ENCODE measurements around the gene PRR22. TPM values are rescaled to one million over a fixed set of nuclear protein-coding genes. Genes with fewer than 3 reads are reported as not detected.

Gene PRR22
- total RNA-seq (ENCODE audit: low replicate concordance), result 0.09 and 1.1 TPM in 2 replicates

DNA sequence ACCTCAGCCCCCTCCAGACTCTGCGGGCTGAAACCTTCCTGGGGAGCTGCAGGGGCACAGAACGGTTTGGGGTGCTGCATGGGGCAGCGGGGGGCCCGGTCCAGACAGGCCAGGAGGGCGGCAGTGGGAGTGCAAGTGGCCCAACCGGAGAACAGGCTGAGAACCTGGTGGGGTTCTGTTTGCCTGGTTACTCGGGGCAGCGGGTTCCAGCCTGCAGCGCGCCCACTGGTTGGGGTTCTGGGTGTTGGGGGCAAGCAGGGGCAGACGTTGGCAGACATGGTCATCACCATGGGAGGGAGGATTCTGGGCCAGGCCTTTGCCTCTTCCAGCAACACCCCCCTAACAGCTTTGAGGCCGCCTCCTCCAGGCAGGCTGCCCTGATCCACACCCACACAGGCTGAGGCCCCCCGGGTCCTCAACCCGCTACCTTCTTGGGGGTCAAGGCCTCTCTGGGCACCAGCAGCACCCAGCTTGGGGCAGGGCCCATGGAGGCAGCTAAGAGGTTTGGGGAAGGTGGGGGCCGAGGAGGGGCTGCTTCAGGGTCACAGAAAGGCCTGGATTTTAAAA lies at the start of gene PRR22:
PRR22 (minus strand) TSS at position 166 of the 567 bp plus-strand sequence; CDS start at position 80, 86 bp downstream.
- no peak within 1 kb of the TSS for H3K4me3 ChIP-seq (ENCODE audit: low read depth, low read length)
- TF ChIP-seq, protein P1, sequence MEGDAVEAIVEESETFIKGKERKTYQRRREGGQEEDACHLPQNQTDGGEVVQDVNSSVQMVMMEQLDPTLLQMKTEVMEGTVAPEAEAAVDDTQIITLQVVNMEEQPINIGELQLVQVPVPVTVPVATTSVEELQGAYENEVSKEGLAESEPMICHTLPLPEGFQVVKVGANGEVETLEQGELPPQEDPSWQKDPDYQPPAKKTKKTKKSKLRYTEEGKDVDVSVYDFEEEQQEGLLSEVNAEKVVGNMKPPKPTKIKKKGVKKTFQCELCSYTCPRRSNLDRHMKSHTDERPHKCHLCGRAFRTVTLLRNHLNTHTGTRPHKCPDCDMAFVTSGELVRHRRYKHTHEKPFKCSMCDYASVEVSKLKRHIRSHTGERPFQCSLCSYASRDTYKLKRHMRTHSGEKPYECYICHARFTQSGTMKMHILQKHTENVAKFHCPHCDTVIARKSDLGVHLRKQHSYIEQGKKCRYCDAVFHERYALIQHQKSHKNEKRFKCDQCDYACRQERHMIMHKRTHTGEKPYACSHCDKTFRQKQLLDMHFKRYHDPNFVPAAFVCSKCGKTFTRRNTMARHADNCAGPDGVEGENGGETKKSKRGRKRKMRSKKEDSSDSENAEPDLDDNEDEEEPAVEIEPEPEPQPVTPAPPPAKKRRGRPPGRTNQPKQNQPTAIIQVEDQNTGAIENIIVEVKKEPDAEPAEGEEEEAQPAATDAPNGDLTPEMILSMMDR (IDR thresholded peaks at IDR 0.05; ENCODE audit: insufficient read depth, low read length), result no peak
- DNase-seq (ENCODE audit: low read depth), result no peak

GRCh38 chr19:5832527-5833216 lies 48.1 kb upstream of the PRR22 start:
- no peak overlapping the region for H3K4me3 ChIP-seq (ENCODE audit: low read depth, low read length)
- TF ChIP-seq, protein P1 (IDR thresholded peaks at IDR 0.05; ENCODE audit: insufficient read depth, low read length), result no peak
- DNase-seq (ENCODE audit: low read depth), result no peak

- no peak overlapping the region for H3K4me3 ChIP-seq (ENCODE audit: low read depth, low read length)
- TF ChIP-seq, protein P1 (IDR thresholded peaks at IDR 0.05; ENCODE audit: insufficient read depth, low read length), result no peak
- no peak for DNase-seq (ENCODE audit: low read depth)
These were observed 47.5 kb upstream of the PRR22 start for GRCh38 chr19:5832061-5832460.

- TF ChIP-seq, protein P1 (IDR thresholded peaks at IDR 0.05; ENCODE audit: insufficient read depth, low read length), result no peak
- H3K4me3 ChIP-seq (ENCODE audit: low read depth, low read length), result no peak overlapping the region
- no peak for DNase-seq (ENCODE audit: low read depth)
These were observed 46.6 kb upstream of the PRR22 start for GRCh38 chr19:5831159-5831558.

- TF ChIP-seq, protein P1 (IDR thresholded peaks at IDR 0.05; ENCODE audit: insufficient read depth, low read length), result no peak
- DNase-seq (ENCODE audit: low read depth), result no peak
- no peak overlapping the region for H3K4me3 ChIP-seq (ENCODE audit: low read depth, low read length)
These were observed 45.2 kb upstream of the PRR22 start for GRCh38 chr19:5829567-5830310.

DNA sequence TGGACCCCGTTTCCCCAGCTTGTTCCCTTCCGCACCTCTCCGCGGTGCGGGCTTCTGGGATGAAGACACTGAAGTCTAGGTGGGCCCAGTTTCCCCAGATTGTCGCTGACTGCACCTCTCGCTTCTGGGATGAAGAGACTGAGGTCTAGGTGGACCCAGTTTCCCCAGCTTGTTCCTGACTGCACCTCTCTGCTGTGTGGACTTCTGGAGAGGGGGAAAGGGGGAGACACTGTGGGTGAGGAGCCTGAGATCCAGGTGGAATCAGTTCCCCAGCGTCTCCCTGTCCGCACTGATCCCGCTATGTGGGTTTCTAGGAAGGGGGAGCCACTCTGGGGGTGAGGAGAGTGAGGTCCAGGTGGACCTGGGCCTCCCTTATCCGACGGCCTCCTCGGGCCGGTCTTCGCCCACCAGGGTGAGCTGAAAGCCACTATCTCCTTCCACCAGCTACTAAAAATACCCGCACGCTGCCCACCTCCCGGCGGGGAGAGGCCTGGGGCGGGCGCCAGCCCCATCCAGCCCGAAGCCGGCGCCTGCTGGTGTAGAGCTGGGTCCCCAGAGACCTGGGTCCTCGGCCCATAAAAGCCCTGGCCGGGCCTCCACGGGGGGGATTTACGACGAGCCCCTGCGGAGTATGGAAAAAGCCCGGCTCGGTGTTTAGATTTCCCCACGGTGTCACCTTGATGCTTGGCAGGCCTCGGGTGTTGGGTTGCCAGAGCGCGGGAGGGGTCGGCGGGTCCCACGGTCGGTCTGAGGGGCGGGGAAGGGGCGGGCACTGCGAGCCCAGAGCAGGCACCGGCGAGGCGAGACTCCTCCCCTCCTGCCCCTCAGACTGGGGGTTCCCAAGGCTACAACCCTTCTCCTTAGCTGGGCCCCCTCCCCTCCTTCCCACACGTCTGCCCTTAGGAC lies 44.4 kb upstream of the PRR22 start:
- H3K4me3 ChIP-seq (ENCODE audit: low read depth, low read length), result peak overlapping the region; percentile 75
- TF ChIP-seq, protein P1 (IDR thresholded peaks at IDR 0.05; ENCODE audit: insufficient read depth, low read length), result no peak
- DNase-seq (ENCODE audit: low read depth), result peak; percentile 4
